ENCODE data around the gene BLOC1S1. TPM values are rescaled to one million over a fixed set of nuclear protein-coding genes. Genes with fewer than 3 reads are reported as not detected.

BLOC1S1 gene
- total and polyA plus RNA-seq, 2 of the 4 experiments (the other 2 are of a cell fraction), result 128 to 285 TPM

GRCh38 chr12:55671746-55672145, 44.1 kb upstream of the BLOC1S1 start:
- ATAC-seq (ENCODE audit: low read depth) (no peak), DNase-seq (no peak)
- Histone ChIP-seq H2AK9ac (replicated peaks; ENCODE audit: low read depth, low read length, poor library complexity) (no peak overlapping the region), H4K8ac (ENCODE audit: low read depth in 2 of 2, low read length in 2 of 2) (no peak overlapping the region), H4K91ac (ENCODE audit: insufficient read depth, low read depth, low read length) (no peak overlapping the region), H3K56ac (ENCODE audit: extremely low read depth, insufficient read depth, low read length) (no peak overlapping the region), H3K23ac (ENCODE audit: low read depth, low read length) (no peak overlapping the region), H3K9me1 (ENCODE audit: insufficient read depth, low read length) (no peaks in the 10 kb centered on the region), H2AK5ac (ENCODE audit: low read depth, low read length) (no peak overlapping the region), H2BK120ac (ENCODE audit: low read depth, low read length) (no peak overlapping the region), H3K4me1 (ENCODE audit: control insufficient read depth, insufficient read depth, low read length) (no peaks in the 10 kb centered on the region), H3K4me2 (ENCODE audit: low read depth, low read length) (no peak overlapping the region), H3K9ac (ENCODE audit: low read depth, low read length) (no peak overlapping the region), H3K18ac (ENCODE audit: low read depth, low read length) (no peak overlapping the region), H3K27ac (ENCODE audit: insufficient read depth, low read length) (no peak overlapping the region), H2BK15ac (ENCODE audit: low read depth, low read length) (no peak overlapping the region), H4K20me1 (ENCODE audit: insufficient read depth, low read length) (no peaks in the 10 kb centered on the region), H3K4me3 (ENCODE audit: insufficient read depth, low read depth, low read length) (no peak overlapping the region), H2AFZ (replicated peaks; ENCODE audit: low read length, poor library complexity) (no peak overlapping the region), H3K27me3 (ENCODE audit: control insufficient read depth, insufficient read depth, low read length) (peaks cover 3% of the 10 kb centered on the region), H3K4ac (ENCODE audit: low read depth, low read length) (no peak overlapping the region), H3K79me1 (ENCODE audit: low read depth in 1 of 2, low read length in 2 of 2) (no peaks in the 10 kb centered on the region), H3K14ac (replicated peaks; ENCODE audit: low read depth, low read length) (no peak overlapping the region), H3K36me3 (ENCODE audit: control insufficient read depth, insufficient read depth, low read length) (no peaks in the 10 kb centered on the region), H2BK20ac (ENCODE audit: low read depth, low read length) (no peak overlapping the region), H2BK5ac (ENCODE audit: low read depth, low read length, poor library complexity, severe bottlenecking) (no peak overlapping the region), H4K5ac (ENCODE audit: low read depth, low read length) (no peak overlapping the region), H3K9me3 (ENCODE audit: control insufficient read depth, insufficient read depth, low read length) (no peaks in the 10 kb centered on the region)
- intact Hi-C loops (cut with micrococcal nuclease), result no loop called here
- ChIA-PET CTCF (no interaction called here), POLR2A (ENCODE audit: unreplicated experiment) (no interaction called here)
- TF ChIP-seq MAFK (IDR thresholded peaks at IDR 0.05; ENCODE audit: low read depth, low read length) (no peak), SMC3 (IDR thresholded peaks at IDR 0.05; ENCODE audit: low read depth, low read length) (no peak), RCOR1 (IDR thresholded peaks at IDR 0.05; ENCODE audit: insufficient replicate concordance, low read length) (no peak), FOS (IDR thresholded peaks at IDR 0.05; ENCODE audit: low read depth, low read length) (no peak), CHD1 (IDR thresholded peaks at IDR 0.05; ENCODE audit: low read depth, low read length) (no peak), MXI1 (IDR thresholded peaks at IDR 0.05; ENCODE audit: borderline replicate concordance, low read depth, low read length) (no peak), ELK1 (IDR thresholded peaks at IDR 0.05; ENCODE audit: borderline replicate concordance, low read depth, low read length) (no peak), RFX5 (IDR thresholded peaks at IDR 0.05; ENCODE audit: low read depth, low read length) (no peak), NFE2L2 (IDR thresholded peaks at IDR 0.05; ENCODE audit: low read depth, low read length) (no peak), RAD21 (IDR thresholded peaks at IDR 0.05; ENCODE audit: low read length) (no peak), CEBPB (IDR thresholded peaks at IDR 0.05; ENCODE audit: low read depth, low read length) (no peak), BHLHE40 (IDR thresholded peaks at IDR 0.05; ENCODE audit: low read depth, low read length) (no peak), MAZ (IDR thresholded peaks at IDR 0.05; ENCODE audit: borderline replicate concordance, low read depth, low read length) (no peak)
- BruUV-seq (replicated peaks), result no TSS peak
- dilution Hi-C loops (cut with HindIII; ENCODE audit: low sequenced_read_pairs, unreplicated experiment), result no loop called here
- in situ Hi-C loops (cut with MboI; ENCODE audit: low sequenced_read_pairs), result no loop called here
- WGBS, 2 experiments (ENCODE audit: extremely low coverage in 2 of 2, insufficient read length in 1 of 2), result 42% methylated on average over 4 of the region's 4 CpGs; no CpG with 5 or more reads in 1 of the 2 experiments

Data from IMR-90 (cell line).